PC-3 (cell line): ENCODE results near the gene KDM7A. TPM values are rescaled to one million over a fixed set of nuclear protein-coding genes. Genes with fewer than 3 reads are reported as not detected.

Experiments used
- ATAC-seq: fragments of 200-7000 bp; cut with Tn5 transposase; 2 replicates; pipeline ENCODE4 v1.9.1; 2020; ENCODE audit warnings: mild to moderate bottlenecking, moderate library complexity
- BruUV-seq: library from RNA; stranded (reverse); fragments of 400-500 nt; replicated peaks from 2 replicates; lab custom pipeline; 2021; lab: Mats Ljungman, UMichigan
- CTCF ChIA-PET: fragments of 300-600 bp; sonication (Branson Sonifier 250); formaldehyde crosslinking; loops from one replicate; lab custom pipeline; 2022; ENCODE audit warnings: antibody characterized with exemption; lab: Charles Lee
- POLR2A ChIA-PET: fragments of 300-600 bp; sonication (Branson Sonifier 250); formaldehyde crosslinking; loops from one replicate; lab custom pipeline; 2022; ENCODE audit warnings: antibody characterized with exemption; ENCODE audit not compliant: unreplicated experiment; lab: Charles Lee
- DNase-seq: peaks from one replicate; pipeline ENCODE4 v3.0.0-alpha.2; 2015
- H2AFZ ChIP-seq: fragments of 300-600 bp; sonication (generic); 2 replicates; pipeline ENCODE4 v1.6.0; 2016; ENCODE audit warnings: antibody characterized with exemption, low read length
- H3F3A ChIP-seq: fragments of 300-600 bp; sonication (generic); one replicate; pipeline ENCODE4 v1.6.0; 2017; ENCODE audit warnings: antibody characterized with exemption, low read length, control low read depth, mild to moderate bottlenecking; ENCODE audit not compliant: unreplicated experiment
- H3K27ac ChIP-seq: fragments of 300-600 bp; sonication (generic); 2 replicates; pipeline ENCODE4 v1.5.1; 2016; ENCODE audit warnings: mild to moderate bottlenecking, low read length
- H3K27me3 ChIP-seq: fragments of 300-600 bp; sonication (generic); 2 replicates; pipeline ENCODE4 v1.6.1; 2016; ENCODE audit warnings: low read length, mixed read lengths
- H3K36me3 ChIP-seq: fragments of 300-600 bp; sonication (generic); 2 replicates; pipeline ENCODE4 v1.6.1; 2016; ENCODE audit warnings: low read depth, mixed run types, low read length, mixed read lengths
- H3K4me1 ChIP-seq: fragments of 300-600 bp; sonication (generic); 2 replicates; pipeline ENCODE4 v1.5.1; 2016; ENCODE audit warnings: low read length; ENCODE audit not compliant: insufficient read depth
- H3K4me2 ChIP-seq: fragments of 300-600 bp; sonication (generic); 2 replicates; pipeline ENCODE4 v1.6.0; 2016; ENCODE audit warnings: low read length
- H3K4me3 ChIP-seq: fragments of 300-600 bp; sonication (generic); 2 replicates; pipeline ENCODE4 v1.5.1; 2016; ENCODE audit warnings: mild to moderate bottlenecking, low read length, mixed read lengths
- H3K79me2 ChIP-seq: fragments of 300-600 bp; sonication (generic); 2 replicates; pipeline ENCODE4 v1.6.1; 2017; ENCODE audit warnings: low read length, mixed read lengths
- H3K9ac ChIP-seq: fragments of 300-600 bp; sonication (generic); 2 replicates; pipeline ENCODE4 v1.6.0; 2016; ENCODE audit warnings: mild to moderate bottlenecking, low read length
- H3K9me2 ChIP-seq: fragments of 300-600 bp; sonication (generic); replicated peaks from 2 replicates; pipeline ENCODE4 v1.6.1; 2016; ENCODE audit warnings: mixed run types, low read length, mixed read lengths
- H3K9me3 ChIP-seq: fragments of 300-600 bp; sonication (generic); 2 replicates; pipeline ENCODE4 v1.6.1; 2016; ENCODE audit warnings: low read length, mixed read lengths
- H4K20me1 ChIP-seq: fragments of 300-600 bp; sonication (generic); 2 replicates; pipeline ENCODE4 v1.6.1; 2016; ENCODE audit warnings: low read length, mixed read lengths
- CTCF ChIP-seq: fragments of 300-600 bp; sonication (generic); conservative IDR thresholded peaks from 2 replicates; pipeline ENCODE4 v1.5.1; 2017; ENCODE audit warnings: antibody characterized with exemption, low read depth, mild to moderate bottlenecking, low read length
- EZH2 ChIP-seq: fragments of 300-600 bp; sonication (generic); IDR thresholded peaks from one replicate; pipeline ENCODE4 v1.6.1; 2017; ENCODE audit warnings: antibody characterized with exemption, mild to moderate bottlenecking, low read length; ENCODE audit not compliant: unreplicated experiment
- EZH2phosphoT487 ChIP-seq: fragments of 300-600 bp; sonication (generic); IDR thresholded peaks from 2 replicates; pipeline ENCODE4 v1.6.1; 2018; ENCODE audit warnings: mild to moderate bottlenecking, antibody characterized with exemption, low read length, borderline replicate concordance
- intact Hi-C: fragments of 100-400 bp; cut with micrococcal nuclease; formaldehyde crosslinking; loops from 2 replicates; pipeline ENCODE4 v1.9.0; 2023
- total RNA-seq: library from RNA; depleted of rRNA; stranded (reverse); fragments of >200 nt; gene quantifications from 2 replicates; pipeline ENCODE4 v1.2.3, GENCODE V29; 2014

KDM7A gene
- total RNA-seq, 1 experiment from 2014 or later: 2.8 TPM

GRCh38 chr7:140145709-140146108, 31.1 kb downstream of the KDM7A start:
- H4K20me1 ChIP-seq: no peaks in the 10 kb centered on the region
- no peaks in the 10 kb centered on the region for H3K9me3 ChIP-seq
- H3K4me1 ChIP-seq: no peaks in the 10 kb centered on the region
- CTCF ChIA-PET: no interaction called here
- no peak overlapping the region for H3K4me2 ChIP-seq
- no peak overlapping the region for H3K4me3 ChIP-seq
- TF ChIP-seq CTCF (no peak), EZH2phosphoT487 (no peak), EZH2 (no peak)
- no peaks in the 10 kb centered on the region for H3K36me3 ChIP-seq
- H3K79me2 ChIP-seq: no peaks in the 10 kb centered on the region
- DNase-seq (no peak), ATAC-seq (no peak)
- no peak overlapping the region for H3K9ac ChIP-seq
- H3F3A ChIP-seq: no peaks in the 10 kb centered on the region
- H3K27me3 ChIP-seq: no peaks in the 10 kb centered on the region
- intact Hi-C loops: no loop called here
- no peak overlapping the region for H3K27ac ChIP-seq
- POLR2A ChIA-PET: no interaction called here
- no TSS peak for BruUV-seq
- H2AFZ ChIP-seq: no peak overlapping the region
- H3K9me2 ChIP-seq: no peaks in the 10 kb centered on the region

GRCh38 chr7:140144821-140145220, 32.0 kb downstream of the KDM7A start:
- ChIA-PET CTCF (no interaction called here), POLR2A (no interaction called here)
- TF ChIP-seq EZH2: no peak
- Histone ChIP-seq H3K27ac (no peak overlapping the region), H3K4me3 (no peak overlapping the region), H3K27me3 (no peaks in the 10 kb centered on the region), H3K4me2 (no peak overlapping the region), H4K20me1 (no peaks in the 10 kb centered on the region), H3K9me3 (no peaks in the 10 kb centered on the region), H3F3A (no peaks in the 10 kb centered on the region), H3K9me2 (no peaks in the 10 kb centered on the region), H2AFZ (no peak overlapping the region), H3K4me1 (no peaks in the 10 kb centered on the region), H3K36me3 (no peaks in the 10 kb centered on the region), H3K79me2 (no peaks in the 10 kb centered on the region), H3K9ac (no peak overlapping the region)
- intact Hi-C loops: no loop called here
- DNase-seq (no peak), ATAC-seq (no peak)
- BruUV-seq: no TSS peak

- H2AFZ ChIP-seq: no peak overlapping the region
These were observed 32.8 kb downstream of the KDM7A start for GRCh38 chr7:140143997-140144396.

More at GRCh38 chr7:140143997-140144396, 32.8 kb downstream of the KDM7A start:
- Histone ChIP-seq H3K79me2 (no peaks in the 10 kb centered on the region), H3K9ac (no peak overlapping the region), H4K20me1 (no peaks in the 10 kb centered on the region), H3K27ac (no peak overlapping the region), H3K9me3 (no peaks in the 10 kb centered on the region), H3K4me3 (no peak overlapping the region), H3K27me3 (no peaks in the 10 kb centered on the region), H3K36me3 (no peaks in the 10 kb centered on the region), H3K4me2 (no peak overlapping the region), H3K4me1 (no peaks in the 10 kb centered on the region), H3F3A (no peaks in the 10 kb centered on the region), H3K9me2 (no peaks in the 10 kb centered on the region)
- intact Hi-C loops: no loop called here
- CTCF ChIA-PET: no interaction called here
- no peak for DNase-seq
- no peak for TF ChIP-seq CTCF
- no peak for TF ChIP-seq EZH2phosphoT487
- no peak for TF ChIP-seq EZH2
- no TSS peak for BruUV-seq
- ATAC-seq: no peak
- POLR2A ChIA-PET: no interaction called here
